ENCODE results near the gene ALX3.
"Not testable (repeated sequence)": the region's sequence is repeated elsewhere in the genome, so short reads cannot be mapped to it uniquely, and the experiment has no call there.

Gene ALX3

DNA sequence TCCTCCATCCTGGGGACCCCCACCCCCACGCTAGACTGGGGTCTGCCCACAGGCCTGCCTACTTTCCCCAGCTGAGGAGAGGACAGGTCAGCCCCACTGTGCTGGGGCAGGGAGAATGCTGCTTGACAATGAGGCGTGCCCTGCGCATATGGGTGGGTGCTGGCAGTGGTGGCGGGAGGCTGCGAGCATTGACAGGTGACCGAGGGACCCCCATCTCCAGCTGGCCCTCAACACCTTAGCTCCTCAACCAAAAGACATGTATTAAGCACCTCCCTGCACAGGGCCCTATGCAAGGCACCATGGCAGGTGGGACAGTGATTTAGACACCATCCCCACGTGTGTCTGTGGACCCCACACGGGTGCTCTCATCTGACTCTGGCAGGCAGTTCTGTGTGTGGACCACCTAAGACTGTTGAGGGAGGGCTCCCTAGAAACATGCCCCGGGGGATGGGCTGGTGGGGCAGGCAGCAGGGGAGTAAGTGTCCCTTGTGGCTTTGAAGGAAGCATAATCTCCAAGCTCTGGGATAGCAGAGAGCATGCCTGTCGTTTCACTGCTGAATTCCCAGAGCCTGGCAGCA lies 18.4 kb upstream of the ALX3 start:
- DNase-seq = no peak

DNA sequence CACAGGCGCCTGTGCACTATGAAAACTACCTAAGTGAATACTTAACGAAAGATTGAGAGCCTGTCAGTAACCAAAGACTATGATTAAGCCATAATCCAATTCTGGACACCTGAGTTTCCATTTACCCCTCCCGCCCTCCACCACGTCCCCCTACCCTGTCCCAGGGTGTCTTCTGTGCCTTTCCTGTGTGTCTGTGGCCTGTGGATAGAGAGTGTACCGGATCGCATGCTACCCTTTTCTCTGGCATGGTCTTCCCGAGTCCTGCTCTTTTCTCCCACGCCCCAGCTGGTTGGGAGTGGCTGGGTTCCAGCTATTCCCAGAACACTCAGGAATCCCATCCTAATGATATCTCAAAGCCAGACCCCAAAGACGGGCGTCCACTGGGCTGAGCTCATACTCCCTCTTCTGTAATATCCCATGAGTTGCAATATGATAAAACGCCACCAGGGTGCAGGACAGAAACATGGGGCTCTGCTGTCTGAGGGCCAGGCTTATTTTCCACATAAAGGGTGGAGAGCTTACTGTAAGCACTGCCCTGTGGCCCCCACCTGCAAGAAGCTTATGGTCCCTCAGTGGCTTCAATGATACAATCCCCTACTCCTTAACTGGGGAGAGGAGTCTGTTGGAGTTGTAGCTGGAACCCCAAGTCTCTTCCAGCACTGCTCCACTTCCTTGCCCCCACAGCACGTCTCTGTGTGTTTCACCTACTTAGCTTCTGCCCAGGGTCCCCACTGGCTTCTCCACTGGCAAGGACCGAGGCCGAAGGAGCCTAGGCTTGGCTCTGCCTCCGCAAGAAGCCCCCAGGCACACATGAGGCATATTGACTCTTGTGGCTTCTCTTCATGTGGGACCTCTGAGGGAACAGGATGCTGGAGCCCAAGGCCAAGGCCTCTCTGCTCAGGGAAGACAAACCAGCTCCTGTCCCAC lies 17.6 kb upstream of the ALX3 start:
- no peak for DNase-seq

DNA sequence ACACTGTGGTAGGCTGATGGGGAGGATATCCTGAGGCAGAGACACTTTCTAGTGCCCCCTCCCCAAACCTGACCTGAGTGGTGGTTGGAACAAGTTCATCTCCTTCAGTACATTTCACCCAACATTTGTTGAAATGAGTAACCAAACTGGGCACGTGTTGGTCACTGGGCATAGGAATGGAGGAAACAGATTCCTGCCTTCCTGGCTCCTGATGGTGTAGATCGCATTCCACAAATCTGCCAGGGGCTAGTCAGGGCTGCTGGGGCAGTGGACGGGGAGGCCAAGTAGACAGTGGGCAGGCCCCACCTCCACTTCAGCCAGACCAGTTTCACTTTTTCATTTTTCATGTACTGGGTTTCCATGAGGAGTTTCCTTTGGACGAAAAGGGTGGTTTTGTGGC lies 16.5 kb upstream of the ALX3 start:
- DNase-seq = no peak

DNA sequence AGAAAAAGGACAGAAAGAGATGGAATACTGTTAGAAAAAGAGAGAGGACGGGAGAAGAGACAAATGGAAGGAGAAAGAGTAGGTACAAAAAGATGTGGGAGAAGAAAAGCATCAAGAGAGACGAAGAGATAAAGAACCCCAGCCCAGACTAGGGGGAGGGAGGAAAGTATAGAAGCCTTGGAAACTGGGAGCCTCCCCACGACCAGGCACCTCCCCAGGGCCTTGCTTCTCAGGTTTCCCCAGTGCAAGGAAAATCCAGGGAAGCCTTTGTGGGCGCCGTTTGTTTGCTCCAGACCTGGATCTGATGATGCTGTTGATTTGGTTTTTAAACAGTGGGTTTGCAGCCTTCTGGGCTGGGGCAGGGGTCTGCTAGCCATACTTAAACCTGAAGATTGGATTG lies 15.2 kb upstream of the ALX3 start:
- DNase-seq = no peak

DNA sequence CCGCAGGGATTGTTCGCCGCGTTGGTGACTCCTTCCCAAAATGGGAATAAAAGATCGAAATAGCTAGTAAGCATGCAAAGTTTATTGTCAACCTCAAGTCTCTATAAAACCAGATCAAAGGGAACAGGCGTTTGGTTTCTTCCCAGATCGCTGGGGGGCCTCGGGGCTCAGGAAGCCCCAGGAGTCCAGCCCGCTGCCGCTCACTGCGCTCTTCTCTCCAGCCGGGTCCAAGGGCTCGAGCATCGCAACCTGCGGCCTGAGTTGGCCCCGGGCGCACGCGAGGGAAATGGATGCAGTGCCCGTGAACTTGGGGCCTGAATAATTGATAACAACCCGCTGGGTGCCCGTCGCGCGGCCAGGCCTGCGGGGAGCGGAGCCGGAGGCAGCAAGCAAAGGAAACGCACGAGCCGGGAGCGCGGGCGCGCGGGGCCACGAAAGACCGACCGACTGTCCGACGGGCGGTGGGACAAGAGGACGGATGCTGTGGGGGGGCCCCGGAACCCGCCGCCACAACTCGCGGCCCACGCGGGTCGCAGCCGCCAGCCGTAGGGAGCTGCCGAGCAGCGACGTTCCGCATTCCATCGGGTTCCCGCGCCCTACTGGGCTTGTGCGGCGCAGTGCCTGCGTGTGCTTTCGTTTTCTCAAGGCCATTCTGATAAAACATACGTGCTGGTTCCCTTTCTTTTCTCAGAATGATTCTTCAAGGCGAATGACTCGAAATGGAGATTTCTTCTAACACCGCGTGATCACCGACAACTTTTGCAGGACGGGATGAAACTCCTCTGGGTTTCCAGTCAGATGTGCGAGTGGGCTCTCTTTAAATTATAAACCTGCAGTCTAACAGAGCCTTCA lies 14.0 kb upstream of the ALX3 start:
- DNase-seq = no peak

DNA sequence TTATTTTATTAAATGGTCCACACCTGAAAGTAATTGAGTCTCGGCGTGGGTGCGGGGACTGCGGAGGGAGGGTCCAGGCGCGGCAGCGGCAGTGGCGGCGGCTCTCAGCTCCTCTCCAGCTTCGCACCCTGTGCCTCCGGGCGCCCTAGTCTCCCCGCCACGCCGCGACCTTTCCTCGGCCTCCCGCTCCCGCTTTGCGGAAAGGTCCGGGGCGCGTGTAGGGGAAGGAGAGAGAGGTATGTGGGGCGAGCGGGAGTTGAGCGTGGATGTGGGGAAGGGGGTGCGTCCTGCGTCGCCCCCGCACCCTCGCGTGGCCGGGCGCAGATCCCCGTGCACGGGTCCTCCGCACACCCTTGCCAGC lies 13.4 kb upstream of the ALX3 start:
- DNase-seq = no peak

DNA sequence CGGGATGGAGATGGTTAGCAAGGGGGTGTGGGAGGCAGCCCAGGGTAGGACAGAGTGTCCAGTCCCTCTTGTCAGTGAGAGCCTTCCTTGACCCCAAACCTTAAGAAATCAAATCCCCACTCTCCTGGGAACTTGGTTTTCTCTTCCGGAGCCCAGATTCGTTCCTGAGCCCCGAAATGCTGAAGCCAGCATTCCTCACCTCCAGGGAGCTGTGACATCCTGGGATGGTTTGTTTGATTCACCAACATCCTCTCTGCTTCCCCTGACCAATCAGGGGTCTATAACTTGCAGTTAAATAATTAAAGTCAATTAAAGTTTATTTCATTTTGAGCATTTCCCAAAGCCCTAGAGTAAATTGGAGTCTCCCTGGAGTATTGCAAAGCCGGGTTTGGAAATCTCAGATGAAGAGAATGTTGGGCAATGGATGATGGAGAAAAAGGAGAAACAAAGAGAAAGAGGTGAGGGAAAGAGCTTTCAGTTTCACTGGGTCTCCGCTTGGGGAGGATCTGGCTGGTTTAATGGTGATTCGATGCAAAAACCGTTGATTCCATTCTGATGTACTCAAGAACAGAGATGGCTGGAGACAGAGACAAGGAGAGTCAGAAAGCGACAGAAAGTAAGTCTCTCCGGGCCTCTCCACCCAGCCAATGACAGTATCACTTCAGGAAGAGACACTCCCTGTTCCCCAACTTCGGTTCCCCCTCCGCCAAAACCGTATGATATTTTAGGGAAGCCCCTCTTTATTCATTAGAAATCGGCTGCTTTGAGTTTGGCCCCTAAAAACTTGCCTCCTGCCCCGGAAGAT lies 12.8 kb upstream of the ALX3 start:
- no peak for DNase-seq

DNA sequence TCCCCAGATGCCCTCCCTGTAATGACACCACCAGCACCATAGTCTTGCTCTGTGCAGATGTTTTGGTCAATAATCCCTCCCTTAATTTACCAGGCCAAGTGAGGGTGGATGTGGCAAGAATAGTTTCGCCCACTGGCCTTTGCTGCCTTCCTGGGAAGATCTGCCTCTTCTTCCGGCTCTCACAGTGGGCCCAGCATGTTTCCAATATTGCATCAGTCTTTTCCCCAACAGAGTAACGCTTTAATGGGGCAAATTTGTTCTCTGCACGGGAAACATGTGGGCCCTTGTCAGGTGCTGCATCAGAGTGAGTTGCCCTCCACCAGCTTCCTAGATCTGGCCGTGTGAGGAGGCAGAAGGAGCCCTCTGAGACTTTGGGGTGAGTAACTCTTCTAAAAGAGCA lies 12.0 kb upstream of the ALX3 start:
- no peak for DNase-seq

DNA sequence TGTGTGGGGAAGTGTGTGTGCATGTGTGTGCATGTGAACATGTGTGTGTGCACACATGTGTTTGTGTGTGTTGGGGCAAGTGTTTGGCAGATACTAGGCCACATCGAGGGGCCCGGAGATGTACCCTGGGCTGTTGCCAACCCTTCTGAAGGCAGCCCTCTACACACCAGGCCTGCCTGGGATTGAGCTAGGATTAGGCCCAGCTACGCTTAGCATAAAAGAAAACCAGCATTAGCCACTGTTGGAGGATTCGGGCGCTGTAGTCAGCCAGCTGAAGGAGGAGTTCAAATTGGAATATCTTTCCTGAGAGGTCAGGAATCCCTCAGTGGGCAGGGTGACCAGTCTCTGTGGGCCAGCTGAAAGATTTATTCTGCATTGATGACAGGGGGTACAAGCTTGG lies 10.6 kb upstream of the ALX3 start:
- DNase-seq = no peak

DNA sequence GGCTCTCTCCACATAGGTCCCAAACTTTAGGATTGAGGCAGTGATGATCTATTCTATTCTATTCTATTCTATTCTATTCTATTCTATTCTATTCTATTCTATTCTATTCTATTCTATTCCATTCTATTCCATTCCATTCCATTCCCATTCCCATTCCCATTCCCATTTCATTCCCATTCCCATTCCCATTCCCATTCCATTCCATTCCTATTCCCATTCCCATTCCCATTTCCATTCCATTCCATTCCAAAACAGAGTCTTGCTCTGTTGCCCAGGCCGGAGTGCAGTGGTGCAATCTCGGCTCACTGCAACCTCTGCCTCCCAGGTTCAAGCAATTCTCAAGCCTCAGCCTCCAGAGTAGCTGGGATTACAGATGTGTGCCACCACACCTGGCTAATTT lies 9.5 kb upstream of the ALX3 start:
- not testable (repeated sequence) for DNase-seq

DNA sequence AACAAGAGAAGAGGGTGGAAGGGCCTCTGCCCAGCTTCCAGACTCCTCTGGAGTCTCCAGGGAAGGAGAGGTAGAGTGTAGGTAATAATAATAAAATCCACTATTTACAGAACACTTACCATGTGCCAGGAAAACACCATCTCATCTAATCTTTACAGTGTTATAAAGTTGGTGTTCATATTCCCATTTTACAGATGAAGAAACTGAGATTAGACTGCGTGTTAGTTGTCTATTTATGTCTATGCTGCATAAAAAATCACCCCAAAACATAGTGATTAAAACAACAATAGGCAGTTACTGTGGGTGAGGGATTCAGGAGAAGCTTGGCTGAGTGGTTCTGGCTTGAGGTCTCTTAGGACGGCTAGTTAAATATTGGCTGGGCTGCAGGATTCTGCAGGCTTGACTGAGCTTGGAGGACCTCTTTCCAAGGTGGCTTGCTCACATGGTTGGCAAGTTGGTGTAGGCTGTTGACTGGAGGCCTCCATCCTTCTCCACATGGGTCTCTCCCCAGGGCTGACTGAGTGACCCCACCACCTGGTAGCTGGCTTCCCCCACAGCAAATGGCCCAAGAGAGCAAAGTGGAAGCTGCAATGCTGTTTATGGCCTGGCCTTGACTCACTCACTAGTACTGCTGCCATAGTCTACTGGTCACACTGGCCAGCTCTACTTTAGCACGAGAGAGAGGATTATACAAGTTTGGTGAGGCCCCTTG lies 6.5 kb upstream of the ALX3 start:
- DNase-seq = no peak

DNA sequence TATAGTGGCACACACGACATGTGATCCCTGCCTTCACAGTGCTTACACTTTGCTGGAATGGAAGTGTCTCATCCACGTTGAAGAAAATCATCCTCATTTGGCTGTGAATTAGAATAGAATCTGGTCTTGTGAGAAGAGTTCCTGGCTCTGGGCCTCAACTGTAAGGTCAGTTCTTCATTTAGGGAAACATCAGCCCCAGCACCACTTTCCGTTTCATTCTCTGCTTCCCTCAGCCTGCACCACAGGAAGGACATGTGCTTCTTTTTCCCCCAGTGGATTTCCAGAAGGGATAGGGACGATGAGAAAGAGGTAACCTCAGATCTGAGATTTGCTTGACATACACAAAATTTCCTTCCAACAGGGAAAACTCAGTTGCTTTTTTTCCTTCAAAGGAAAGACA lies 3.7 kb upstream of the ALX3 start:
- no peak for DNase-seq

DNA sequence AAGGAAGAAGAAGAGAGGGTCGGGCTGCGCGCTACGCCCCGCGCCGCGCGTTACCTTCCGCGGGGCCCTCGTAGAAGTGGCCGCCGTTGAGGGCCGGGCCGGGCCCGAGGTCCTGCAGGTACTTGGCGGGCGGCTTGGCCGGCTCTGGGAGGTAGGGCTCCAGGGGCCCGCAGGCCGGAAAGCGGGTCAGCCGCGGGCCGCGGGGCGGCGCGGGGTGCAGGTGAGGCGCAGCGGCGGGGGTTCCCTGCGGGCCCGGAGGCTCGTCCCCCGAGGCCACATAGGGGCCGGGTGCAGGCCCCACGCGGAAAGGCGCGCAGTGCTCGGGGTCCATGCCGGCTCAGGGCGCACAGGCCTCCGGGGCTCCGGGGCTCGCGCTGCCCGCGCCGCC lies 196 bp downstream of the ALX3 start:
- no peak for DNase-seq

DNA sequence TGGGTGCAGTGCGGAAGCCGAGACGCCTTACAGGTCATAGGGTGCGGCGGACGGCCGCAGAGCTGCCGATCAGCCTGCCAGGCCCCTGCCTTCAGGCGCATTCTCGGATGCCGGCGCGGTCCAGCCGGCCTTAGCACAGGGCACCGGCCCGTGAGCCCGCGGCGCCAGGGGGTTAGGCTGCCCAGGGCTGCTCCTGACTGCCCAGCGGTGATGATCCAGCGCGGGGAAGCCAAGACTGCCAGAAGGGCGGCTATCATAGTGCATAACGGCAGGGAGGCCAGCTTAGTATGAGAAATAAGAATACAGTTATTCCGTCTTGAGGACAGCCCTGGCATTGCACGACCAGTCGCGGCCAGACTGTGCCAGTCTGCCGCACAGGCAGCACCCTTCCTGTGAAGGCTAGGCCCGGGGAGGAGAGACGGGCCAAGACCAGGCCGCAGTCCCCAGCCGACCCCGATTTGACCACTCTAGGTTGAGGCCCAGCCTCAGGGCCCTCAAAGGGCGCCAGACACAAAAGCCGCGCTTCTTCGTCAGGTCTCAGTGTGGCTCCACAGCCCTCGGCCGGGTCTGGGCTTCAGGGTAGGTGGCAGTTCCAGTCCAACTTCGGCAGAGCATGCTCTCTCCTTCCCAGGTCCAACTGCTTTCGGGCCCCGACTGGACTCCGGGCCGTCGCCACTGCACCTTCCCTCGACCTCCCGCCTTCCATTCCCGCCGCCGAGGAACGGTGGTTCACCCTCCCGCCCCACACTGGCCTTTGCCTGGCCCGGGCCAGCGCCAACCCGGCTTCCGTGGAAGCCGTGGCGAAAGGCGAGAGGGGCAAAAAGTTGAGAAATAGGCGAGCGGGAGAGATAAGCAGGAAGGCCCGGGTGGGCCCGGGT lies 829 bp downstream of the ALX3 start:
- no peak for DNase-seq

DNA sequence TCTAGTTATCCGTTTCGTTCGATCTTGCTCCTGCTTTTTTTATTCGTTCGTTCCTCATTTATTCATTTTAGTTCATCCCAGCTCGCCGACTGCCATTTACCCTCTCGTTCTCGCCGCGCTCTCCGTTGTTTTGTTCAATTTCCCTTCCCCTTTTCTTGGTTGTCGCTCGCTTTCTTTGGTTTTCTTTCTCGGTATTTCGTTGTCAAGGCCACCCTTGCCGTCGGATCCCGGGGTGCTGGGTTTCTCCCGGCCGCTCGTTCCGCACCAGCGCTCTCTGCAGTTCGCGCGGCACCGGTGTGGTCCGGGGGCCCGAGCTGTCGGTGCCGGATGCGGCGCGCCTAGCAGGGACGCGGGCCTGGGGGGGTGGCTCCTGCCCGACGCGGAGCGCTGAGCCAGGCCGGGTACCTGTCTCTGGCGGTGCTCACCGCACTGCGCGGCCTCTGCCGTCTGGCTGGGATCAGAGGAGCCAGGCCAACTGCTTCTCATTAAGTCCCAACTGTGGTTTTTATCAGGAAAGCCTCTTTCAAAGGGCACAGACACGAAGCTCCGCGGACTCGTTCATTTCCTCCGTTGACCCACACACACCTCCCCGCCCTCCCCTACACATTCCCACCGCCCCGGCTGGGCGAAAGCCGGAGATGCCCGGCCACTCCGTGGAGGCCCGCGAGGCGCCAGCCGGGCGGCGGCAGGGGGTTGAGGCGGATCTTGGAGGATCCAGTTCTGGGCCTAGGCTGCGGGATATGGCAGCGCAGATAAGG lies 1.6 kb downstream of the ALX3 start:
- no peak for DNase-seq

DNA sequence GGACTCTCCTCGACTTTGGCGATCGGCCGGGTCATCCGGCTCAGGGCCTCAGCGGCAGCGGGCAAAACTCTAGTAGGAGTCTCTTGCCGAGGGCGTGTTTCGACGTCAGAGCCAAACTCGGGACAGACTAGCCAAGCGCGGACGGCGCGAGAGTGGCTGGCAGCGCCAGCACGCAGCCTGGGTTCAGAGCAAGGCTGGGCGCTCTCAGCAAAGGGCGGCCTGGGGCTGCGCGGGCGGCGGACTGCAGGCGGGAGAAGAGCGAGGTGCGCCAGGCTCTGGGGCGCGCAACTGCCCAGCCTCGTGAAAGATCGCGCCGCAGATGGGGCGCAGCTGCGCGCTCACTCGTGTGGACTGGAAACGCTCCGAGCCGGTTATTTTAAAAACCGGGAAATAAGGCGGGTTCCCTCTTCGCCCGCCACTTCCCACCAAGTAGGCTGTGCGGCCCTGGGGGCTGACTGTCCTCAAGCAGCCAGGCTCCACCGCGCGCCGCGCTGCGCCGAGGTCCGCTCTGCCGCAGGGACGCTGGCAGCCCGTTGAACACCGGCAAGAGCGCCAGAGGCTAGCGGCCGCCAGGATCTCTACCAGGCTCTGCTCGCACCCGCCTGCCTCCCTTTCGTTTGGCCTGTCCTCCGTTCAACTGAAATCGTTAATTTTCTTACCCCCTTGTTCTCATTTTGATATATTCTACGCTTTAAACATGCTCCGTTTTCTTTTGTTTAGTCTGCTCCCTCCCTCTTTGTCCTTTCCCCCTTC lies 2.4 kb downstream of the ALX3 start:
- no peak for DNase-seq

DNA sequence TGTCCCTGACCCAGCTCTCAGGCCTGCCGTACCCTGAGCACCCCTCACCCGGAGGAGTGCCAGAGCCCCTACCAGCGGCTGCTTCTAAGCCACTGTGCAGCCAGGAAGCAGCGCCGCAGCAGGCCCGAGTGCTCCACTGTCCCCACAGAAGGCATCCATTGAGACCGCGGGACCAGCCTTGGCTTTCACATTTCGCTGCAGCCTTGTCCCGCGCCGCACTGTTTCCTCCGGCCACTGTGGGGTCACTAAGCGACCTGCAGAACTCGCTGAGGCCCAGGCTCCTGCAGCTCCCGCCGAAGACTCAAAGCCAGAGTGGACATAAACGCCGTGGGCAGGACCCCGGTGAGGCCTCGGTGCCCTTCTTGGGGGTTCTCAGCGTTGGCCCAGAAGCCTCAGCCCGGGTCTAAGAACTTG lies 3.0 kb downstream of the ALX3 start:
- DNase-seq = no peak

DNA sequence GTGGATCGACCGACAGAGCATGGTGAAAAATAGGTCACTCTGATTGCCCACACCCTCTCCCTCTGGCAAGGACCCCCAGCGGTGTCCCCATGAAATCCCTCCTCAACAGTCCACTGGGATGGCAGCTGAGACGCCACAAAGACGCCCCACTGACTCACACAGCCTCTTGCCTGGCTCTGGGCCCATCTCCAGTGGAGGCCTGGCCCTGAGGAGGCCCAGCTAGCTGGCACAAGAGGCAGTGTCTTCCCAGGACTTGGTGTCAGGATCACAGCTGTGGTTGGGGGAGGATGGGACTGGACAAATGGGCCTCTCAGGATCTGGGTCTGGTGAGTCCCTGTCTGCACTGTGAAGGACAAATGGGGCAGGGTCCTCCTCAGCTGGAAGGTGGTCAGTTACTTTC lies 4.6 kb downstream of the ALX3 start:
- no peak for DNase-seq

DNA sequence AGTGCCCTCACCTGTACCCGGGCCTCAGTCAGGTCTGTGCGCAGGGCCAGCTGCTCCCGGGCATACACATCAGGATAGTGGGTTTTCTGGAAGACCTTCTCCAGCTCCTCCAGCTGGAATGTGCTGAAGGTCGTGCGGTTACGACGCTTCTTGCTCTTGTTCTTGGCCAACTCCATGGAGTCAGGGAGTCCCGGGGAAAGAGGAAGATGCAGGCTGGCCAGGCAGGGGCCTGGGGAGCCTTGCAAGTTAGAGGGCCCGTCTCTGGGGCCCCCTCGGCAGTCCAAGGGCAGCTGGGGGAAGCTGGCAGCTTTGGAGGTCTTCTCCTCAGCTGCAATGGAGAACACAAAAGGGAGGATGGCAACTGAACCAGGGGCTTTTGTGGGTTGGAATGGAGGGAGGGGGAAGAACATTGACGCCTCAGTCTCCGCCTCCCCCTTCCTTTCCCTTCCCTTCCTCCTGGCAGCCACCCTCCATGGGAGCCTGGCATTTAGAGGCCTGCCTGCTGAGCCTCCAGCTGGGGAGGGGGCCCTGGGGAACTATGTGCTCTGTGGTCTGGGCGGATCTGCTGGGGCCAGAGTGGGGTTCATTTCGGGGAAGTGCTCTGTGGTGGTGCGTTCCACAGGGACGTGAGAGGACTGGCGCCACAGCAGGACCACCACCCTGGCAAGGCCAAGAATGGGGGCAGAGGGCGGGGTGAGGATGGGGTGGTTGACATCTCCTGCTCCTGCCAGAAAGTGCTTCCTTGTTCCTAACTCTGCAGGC lies 5.7 kb downstream of the ALX3 start:
- DNase-seq = no peak
